NB4 (cell line): ENCODE data around the gene LRRC4C.

Experiments used
- CTCF ChIP-seq: IDR thresholded peaks from one replicate; pipeline ENCODE4 v1.5.1; 2012; ENCODE audit warnings: low read depth, low read length
- MAX ChIP-seq: IDR thresholded peaks from 2 replicates; pipeline ENCODE4 v1.6.1; 2011; ENCODE audit warnings: low read depth, low read length
- POLR2A ChIP-seq: IDR thresholded peaks from 2 replicates; pipeline ENCODE4 v1.6.1; 2011; ENCODE audit warnings: mild to moderate bottlenecking; ENCODE audit not compliant: insufficient read length; ENCODE audit errors: extremely low read depth

DNA sequence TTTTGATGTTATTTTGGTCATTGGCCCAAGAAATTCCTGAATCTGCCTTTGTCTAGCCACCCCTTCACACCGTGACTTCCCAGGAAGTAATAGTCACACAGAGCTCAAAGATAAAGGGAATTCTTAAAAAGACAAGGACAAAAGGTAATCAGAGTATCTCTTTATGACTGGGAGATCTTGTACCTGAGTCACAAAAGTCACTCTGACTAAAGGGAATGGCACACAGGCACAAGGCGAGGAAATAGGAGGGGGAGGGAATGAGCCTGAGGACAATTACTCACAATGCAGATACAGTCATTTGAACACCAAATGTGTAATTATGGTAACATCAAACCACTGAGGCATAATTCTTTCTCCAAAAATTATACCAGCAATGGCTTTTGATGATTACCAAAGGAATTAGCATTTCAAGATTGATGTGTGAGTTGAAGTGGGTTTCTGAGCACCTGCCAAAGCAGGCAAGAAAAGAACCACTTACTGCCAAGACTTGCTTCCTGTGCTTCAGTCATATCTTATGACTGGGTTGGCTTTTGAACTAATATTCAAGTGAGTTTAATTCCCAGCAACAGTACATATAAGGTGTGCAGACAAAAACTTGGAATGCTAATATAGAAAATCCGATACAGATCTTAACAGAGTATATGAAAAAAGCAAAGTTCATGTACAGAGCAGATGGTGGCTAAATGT lies 856.4 kb downstream of the LRRC4C start:
- TF ChIP-seq CTCF (no peak), MAX (no peak), POLR2A (no peak)
